Activated CD8-positive, alpha-beta memory T cell treated with anti-CD3 and anti-CD28 coated beads for 48 hours (primary cell): Measurements from ENCODE around the gene MDH1B.
"Not testable (repeated sequence)": the region's sequence is repeated elsewhere in the genome, so short reads cannot be mapped to it uniquely, and the experiment has no call there.

Experiments
- DNase-seq, 3 experiments: peaks; one replicate each; pipeline ENCODE4 v3.0.0-alpha.2; 2020; ENCODE audit warnings: low read depth in 2 of 3, low spot score in 2 of 3

MDH1B gene

GRCh38 chr2:206765242-206766056, at the start of gene MDH1B, which contains the start of gene FASTKD2:
Gene MDH1B, minus strand, starts transcription at chr2:206765328. Its CDS starts 57 bp downstream, at chr2:206765271.
Gene FASTKD2, plus strand, starts transcription at chr2:206765606. Its CDS starts 1,088 bp downstream, at chr2:206766694.
- DNase-seq = peak; percentile 70 to 79 (median 70)

- no peak for DNase-seq
These were observed 49.4 kb upstream of the MDH1B start for GRCh38 chr2:206814498-206814897.

GRCh38 chr2:206812471-206812870, 47.3 kb upstream of the MDH1B start:
- DNase-seq = not testable (repeated sequence)

DNA sequence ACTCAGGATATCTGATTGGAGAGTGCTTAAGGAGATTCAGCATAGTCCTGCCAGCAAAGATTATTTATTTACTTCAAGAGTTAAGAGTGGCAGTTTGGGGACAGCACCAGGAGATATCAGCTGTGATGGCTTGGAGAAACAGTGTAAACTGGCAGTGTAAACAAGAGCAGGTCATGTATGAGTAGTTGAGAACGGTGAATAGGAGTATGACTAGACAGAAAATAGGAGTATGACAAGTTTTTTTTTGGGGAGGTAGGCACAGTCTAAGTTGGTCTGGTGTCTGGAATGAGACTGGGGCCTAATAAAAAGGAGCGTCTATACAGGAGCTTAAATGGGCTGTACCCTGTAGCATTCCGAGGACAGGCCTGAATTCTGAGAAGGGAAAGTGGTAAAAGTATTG, 42.5 kb upstream of the MDH1B start:
- DNase-seq = not testable (repeated sequence)

DNA sequence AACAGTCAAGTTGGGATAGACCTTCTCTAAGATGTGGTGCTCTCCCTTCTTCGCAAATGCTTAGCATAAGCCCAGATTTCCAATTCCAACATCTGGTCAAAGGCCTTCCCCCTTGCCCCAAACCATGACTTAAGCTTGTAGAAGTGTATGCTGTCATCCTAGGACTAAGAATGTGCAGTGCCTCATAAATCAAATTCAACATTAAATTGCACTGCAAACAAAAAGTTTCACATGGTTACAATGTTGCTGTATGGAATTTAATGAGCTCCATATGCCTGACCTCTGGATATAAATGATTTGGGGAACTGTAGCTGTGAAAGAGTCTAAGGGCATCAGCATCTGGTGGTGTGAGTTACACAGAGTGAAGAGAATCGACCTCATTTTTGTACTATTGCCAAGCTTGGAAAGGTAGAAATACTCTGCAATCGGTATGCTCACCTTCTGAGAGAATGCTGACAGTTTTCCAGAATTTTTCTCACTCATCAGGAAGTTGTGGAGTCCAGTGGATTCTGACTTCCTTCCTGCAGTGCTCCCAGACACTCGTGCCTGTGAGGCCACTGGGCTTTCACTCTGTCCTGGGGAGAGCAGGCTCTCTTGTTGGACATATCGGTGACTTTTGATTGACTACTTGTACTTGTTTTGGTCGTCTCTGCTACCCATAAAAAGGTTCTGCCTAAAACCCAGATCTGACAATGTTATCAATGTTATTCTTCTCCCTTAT, 40.9 kb upstream of the MDH1B start:
- no peak for DNase-seq

- DNase-seq = no peak
These were observed 39.2 kb upstream of the MDH1B start for GRCh38 chr2:206804326-206804725.

GRCh38 chr2:206802654-206803514, 37.8 kb upstream of the MDH1B start:
- no peak for DNase-seq

- no peak for DNase-seq
These were observed 36.5 kb upstream of the MDH1B start for GRCh38 chr2:206801418-206802189.

GRCh38 chr2:206800506-206801417, 35.6 kb upstream of the MDH1B start:
- DNase-seq = no peak

GRCh38 chr2:206799083-206799482, 34.0 kb upstream of the MDH1B start:
- no peak for DNase-seq

DNA sequence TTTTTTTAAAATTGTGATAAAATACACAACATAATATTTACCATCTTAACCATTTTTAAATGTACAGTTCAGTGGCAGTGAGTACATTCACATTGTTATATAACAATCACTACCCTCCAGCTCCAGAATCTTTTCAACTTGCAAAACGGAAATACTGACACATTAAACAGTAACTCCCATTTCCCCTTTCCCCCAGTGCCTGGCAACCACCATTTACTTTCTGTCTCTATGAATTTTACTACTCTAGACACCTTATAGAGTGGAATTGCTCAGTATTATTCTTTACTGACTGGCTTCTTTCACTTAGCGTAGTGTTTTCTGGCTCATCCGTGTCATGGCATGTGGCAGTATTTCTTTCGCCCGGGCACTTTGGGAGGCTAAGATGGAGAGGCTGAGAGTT, 32.9 kb upstream of the MDH1B start:
- no peak for DNase-seq

GRCh38 chr2:206797376-206797775, 32.2 kb upstream of the MDH1B start:
- no peak for DNase-seq

DNA sequence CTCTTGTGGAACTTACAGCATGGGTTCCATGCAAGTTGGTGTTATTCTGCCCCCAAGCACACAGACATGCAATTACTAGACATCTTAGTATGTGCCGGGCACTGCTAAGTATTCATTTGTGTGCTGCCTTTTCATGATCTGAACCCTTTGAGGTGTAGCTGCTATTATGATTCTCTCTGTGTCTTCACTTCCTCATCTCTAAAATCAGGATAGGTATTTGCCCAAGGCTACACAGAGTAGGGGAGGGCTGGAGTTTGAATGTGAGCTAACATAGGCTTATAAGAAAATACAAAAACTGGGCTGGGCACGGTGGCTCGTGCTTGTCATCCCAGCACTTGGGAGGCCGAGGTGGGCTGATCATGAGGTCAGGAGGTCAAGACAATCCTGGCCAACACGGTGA, 27.5 kb upstream of the MDH1B start:
- DNase-seq = no peak

DNA sequence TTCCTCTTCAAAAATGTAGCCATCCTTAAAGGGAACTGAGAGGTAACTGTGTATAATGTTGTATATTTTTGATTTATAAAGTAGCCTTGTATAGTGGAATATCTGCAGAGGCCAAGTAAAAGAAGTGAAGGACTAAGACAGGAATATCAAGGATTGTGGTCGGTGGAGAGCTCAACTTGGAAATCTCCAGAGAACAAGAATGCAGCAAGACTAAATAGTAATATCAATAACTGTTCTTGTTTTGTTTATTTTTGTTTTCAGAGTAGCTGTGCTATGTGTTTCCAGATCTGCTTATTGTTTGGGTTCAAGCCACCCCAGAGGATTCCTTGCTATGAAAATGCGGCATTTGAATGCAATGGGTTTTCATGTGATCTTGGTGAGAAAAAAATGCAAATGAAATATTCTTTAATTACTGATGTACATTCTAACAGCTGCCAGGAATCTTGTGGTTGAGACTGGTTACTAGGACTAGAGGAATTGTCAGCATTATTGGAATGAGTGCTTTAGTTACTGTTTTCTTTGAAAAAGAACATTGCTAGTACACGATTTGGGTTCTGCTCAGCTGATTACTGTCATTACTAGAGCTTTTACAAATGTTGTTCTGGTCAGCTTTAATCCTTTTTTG, 25.3 kb upstream of the MDH1B start:
- DNase-seq = no peak

DNA sequence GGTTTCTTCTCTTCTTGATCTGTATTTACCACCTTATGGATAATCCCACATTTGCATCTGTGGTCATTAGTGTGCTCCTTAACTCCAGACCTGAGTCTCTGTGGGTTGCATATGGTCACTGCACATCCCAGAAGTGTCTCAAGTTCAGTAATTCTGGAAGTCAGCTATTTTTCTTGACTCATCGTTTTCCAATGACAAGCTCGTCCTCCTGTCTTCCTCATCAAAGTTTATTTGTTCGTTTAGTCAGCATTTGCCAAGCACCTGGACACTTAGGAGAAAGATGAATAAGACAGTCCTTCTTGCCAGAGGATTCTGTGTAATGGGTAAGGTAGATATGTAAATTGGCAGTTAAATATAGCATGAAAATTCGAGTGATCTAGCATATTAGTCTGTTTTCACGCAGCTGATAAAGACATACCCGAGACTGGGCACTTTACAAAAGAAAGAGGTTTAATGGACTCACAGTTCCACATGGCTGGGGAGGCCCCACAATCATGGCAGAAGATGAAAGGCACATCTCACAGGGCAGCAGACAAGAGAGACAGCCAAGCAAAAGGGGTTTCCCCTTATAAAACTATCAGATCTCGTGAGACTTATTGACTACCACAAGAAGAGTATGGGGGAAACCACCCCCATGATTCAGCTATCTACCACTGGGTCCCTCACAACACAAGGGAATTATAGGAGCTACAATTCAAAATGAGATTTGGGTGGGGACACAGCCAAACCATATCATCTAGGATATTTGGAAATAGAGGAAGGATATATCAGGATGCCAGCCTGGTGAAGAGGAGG, 19.6 kb upstream of the MDH1B start:
- DNase-seq = no peak

GRCh38 chr2:206783718-206784117, 18.6 kb upstream of the MDH1B start:
- no peak for DNase-seq

DNA sequence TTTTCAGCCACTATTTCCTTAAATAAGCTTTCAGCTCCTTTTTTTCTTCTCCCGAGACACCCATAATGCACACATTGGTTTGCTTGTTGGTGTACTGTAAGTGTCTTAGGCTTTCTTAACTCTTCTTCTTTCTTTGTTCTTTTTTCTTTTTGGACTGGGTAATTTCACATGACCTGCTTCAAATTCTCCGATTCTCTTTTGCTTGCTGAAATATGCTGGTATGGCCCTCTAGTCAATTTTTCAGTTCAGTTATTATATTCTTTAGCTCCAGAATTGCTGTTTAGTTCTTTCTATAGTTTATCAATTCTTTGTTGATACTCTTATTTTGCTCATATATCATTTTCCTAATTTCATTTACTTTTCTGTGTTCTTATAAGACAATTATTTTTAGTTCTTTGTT, 15.5 kb upstream of the MDH1B start:
- no peak for DNase-seq

- no peak for DNase-seq
These were observed 11.3 kb upstream of the MDH1B start for GRCh38 chr2:206776432-206776831.
